Measurements from ENCODE around the gene ZNF219. TPM values are rescaled to one million over a fixed set of nuclear protein-coding genes. Genes with fewer than 3 reads are reported as not detected.

Gene ZNF219
- total and polyA plus RNA-seq, 10 donors = 5.5 to 26.7 (median 12.1) TPM

DNA sequence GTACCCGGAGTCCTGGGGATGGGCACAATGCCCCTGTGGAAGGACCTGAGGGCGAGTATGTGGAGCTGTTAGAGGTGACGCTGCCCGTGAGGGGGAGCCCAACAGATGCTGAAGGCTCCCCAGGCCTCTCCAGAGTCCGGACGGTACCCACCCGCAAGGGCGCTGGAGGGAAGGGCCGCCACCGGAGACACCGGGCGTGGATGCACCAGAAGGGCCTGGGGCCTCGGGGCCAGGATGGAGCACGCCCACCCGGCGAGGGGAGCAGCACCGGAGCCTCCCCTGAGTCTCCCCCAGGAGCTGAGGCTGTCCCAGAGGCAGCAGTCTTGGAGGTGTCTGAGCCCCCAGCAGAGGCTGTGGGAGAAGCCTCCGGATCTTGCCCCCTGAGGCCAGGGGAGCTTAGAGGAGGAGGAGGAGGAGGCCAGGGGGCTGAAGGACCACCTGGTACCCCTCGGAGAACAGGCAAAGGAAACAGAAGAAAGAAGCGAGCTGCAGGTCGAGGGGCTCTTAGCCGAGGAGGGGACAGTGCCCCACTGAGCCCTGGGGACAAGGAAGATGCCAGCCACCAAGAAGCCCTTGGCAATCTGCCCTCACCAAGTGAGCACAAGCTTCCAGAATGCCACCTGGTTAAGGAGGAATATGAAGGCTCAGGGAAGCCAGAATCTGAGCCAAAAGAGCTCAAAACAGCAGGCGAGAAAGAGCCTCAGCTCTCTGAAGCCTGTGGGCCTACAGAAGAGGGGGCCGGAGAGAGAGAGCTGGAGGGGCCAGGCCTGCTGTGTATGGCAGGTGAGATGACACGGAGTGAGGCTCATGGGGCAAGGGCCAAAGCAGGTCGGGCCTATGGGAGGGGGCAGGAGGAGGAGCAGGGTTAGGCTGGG lies 23.8 kb downstream of the ZNF219 start:
- TF ChIP-seq, protein P1, sequence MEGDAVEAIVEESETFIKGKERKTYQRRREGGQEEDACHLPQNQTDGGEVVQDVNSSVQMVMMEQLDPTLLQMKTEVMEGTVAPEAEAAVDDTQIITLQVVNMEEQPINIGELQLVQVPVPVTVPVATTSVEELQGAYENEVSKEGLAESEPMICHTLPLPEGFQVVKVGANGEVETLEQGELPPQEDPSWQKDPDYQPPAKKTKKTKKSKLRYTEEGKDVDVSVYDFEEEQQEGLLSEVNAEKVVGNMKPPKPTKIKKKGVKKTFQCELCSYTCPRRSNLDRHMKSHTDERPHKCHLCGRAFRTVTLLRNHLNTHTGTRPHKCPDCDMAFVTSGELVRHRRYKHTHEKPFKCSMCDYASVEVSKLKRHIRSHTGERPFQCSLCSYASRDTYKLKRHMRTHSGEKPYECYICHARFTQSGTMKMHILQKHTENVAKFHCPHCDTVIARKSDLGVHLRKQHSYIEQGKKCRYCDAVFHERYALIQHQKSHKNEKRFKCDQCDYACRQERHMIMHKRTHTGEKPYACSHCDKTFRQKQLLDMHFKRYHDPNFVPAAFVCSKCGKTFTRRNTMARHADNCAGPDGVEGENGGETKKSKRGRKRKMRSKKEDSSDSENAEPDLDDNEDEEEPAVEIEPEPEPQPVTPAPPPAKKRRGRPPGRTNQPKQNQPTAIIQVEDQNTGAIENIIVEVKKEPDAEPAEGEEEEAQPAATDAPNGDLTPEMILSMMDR (IDR thresholded peaks at IDR 0.05 in 8 of 11, conservative IDR thresholded peaks at IDR 0.05 in 3 of 11) = no peak
- peak in 2 of 3 donors; percentile 18 to 43 for TF ChIP-seq POLR2AphosphoS5 (IDR thresholded peaks at IDR 0.05)
- 78 to 92% (median 81%) methylated on average over 19 to 26 of the region's 26 CpGs for WGBS, 5 donors
- Histone ChIP-seq H3K4me3 (no peak overlapping the region), H3K36me3 (peaks cover 0 to 70% (median 23%) of the 10 kb centered on the region in 6 donors), H3K27ac (peak overlapping the region in 5 of 8 donors; percentile 7 to 94 (median 89)), H3K4me1 (peaks cover 24 to 96% (median 66%) of the 10 kb centered on the region in 6 donors), H3K27me3 (replicated peaks in 1 of 7) (peaks cover 0 to 33% (median 7%) of the 10 kb centered on the region in 7 donors), H3K9me3 (no peaks in the 10 kb centered on the region)
- DNase-seq = no peak
- intact Hi-C loops (cut with DNase I; ENCODE audit: low total_unique reads) = no loop called here

DNA sequence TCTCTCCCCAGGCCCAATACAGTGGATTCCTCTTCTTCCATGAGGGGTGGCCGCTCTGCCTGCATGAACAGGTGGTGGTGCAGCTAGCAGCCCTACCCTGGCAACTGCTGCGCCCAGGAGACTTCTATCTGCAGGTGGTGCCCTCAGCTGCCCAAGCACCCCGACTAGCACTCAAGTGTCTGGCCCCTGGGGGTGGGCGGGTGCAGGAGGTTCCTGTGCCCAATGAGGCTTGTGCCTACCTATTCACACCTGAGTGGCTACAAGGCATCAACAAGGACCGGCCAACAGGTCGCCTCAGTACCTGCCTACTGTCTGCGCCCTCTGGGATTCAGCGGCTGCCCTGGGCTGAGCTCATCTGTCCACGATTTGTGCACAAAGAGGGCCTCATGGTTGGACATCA lies 24.5 kb downstream of the ZNF219 start:
- peak overlapping the region in 3 of 8 donors; percentile 89 to 94 (median 93) for H3K27ac ChIP-seq
- intact Hi-C loops (cut with DNase I; ENCODE audit: low total_unique reads) = no loop called here
- peaks cover 0 to 40% (median 14%) of the 10 kb centered on the region in 7 donors for H3K27me3 ChIP-seq (replicated peaks in 1 of 7)
- no peak for TF ChIP-seq POLR2AphosphoS5 (IDR thresholded peaks at IDR 0.05)
- TF ChIP-seq, protein P1 (IDR thresholded peaks at IDR 0.05 in 8 of 11, conservative IDR thresholded peaks at IDR 0.05 in 3 of 11) = no peak
- TF ChIP-seq POLR2A (IDR thresholded peaks at IDR 0.05) = no peak
- peaks cover 0 to 63% (median 17%) of the 10 kb centered on the region in 6 donors for H3K36me3 ChIP-seq
- WGBS, 5 donors = 80 to 89% (median 84%) methylated on average over 7 to 9 of the region's 9 CpGs
- H3K9me3 ChIP-seq = no peaks in the 10 kb centered on the region
- H3K4me3 ChIP-seq = no peak overlapping the region
- peaks cover 31 to 96% (median 68%) of the 10 kb centered on the region in 6 donors for H3K4me1 ChIP-seq
- DNase-seq = no peak

DNA sequence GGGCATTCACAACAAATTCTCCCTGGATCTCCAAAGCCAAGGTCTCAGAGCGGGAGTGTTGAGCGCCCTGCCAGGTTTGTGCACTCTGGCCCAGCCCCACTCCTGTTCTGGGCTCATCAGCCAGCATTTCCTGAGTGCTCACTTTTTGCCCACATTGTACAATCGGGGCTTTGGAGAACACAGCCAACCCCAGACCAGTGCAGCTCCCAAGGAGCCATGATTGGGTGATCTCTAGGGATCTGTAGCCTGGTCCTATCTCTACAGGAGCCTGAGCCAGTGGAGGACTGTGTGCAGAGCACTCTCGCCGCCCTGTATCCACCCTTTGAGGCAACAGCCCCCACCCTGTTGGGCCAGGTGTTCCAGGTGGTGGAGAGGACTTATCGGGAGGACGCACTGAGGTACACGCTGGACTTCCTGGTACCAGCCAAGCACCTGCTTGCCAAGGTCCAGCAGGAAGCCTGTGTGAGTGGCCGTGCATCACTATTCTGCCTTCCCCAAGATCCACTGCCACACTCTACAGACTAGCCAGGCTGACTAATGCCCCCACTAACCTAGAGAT lies 25.6 kb downstream of the ZNF219 start:
- H3K9me3 ChIP-seq = no peaks in the 10 kb centered on the region
- WGBS, 5 donors = 46 to 76% (median 71%) methylated on average over 8 to 9 of the region's 9 CpGs
- peaks cover 0 to 49% (median 17%) of the 10 kb centered on the region in 7 donors for H3K27me3 ChIP-seq (replicated peaks in 1 of 7)
- DNase-seq = no peak
- peaks cover 0 to 53% (median 15%) of the 10 kb centered on the region in 6 donors for H3K36me3 ChIP-seq
- peaks cover 31 to 94% (median 68%) of the 10 kb centered on the region in 6 donors for H3K4me1 ChIP-seq
- intact Hi-C loops (cut with DNase I; ENCODE audit: low total_unique reads) = no loop called here
- peak overlapping the region in 2 of 8 donors; percentile 68 to 84 for H3K4me3 ChIP-seq
- TF ChIP-seq POLR2A (IDR thresholded peaks at IDR 0.05) (no peak), POLR2AphosphoS5 (IDR thresholded peaks at IDR 0.05) (peak in 1 of 3 donors; percentile 34)
- TF ChIP-seq, protein P1 (IDR thresholded peaks at IDR 0.05 in 8 of 11, conservative IDR thresholded peaks at IDR 0.05 in 3 of 11) = no peak
- peak overlapping the region in 6 of 8 donors; percentile 83 to 94 (median 92) for H3K27ac ChIP-seq
